Stimulated activated CD8-positive, alpha-beta memory T cell treated with anti-CD3 and anti-CD28 coated beads, Interleukin-7, amount 100 ng/mL, for 1 hour (primary cell): ENCODE data around the gene HMGB4.

Experiments
- DNase-seq, 2 donors: peaks; one replicate each; pipeline ENCODE4 v3.0.0-alpha.2; 2020; ENCODE audit warnings: low read depth in 2 of 2

The HMGB4 gene

DNA sequence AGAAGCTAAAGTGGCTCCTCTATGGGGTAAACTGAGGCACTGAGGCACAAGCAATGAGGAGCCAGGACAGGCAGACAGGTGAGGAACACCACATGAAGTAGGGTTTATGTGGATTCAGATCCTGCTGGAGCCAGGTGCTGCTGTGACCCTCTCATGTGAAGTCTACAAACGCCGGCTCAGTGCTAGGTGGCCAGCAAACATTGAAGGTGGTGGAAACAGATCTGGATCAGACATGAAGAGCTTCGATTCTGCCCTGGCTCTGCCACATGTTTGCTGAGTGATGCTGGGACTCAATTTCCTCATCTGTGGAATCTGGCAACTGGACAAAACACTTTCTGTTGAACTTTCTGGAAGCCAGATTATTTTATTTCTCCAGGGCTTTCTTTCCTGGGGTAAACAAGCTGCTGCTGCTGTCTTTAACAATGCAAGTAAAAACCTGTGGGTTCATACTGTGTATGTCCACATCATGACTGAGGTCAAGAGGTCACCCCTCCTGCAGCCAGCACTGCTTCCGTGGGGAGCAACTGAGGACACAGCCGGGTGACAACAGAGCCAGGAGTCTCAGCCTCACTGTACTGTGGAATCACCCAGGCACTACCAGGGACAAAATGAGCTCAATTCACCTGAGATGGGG, 33.3 kb downstream of the HMGB4 start:
- no peak for DNase-seq

DNA sequence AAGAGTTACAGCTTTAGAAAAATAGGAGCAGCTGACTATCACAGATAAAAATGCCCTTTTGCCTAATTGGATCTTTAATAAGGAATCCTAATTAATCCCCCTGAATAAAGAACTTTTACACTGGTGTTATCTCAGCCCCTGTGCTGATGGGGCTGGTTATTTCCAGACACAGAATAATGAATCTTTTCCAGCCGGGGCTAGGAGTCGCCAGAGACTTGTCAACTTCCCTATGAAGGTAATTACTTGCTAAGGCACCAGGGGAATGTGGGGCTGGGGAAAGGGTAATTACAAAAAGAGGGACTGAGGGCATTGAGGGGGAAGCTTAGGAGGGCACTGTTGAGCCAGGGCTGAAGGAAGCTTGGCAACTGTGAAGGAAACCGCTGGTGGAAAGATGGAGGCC, 34.5 kb downstream of the HMGB4 start:
- DNase-seq: no peak

- DNase-seq: no peak
Observed at GRCh38 chr1:33898881-33899280, 35.0 kb downstream of the HMGB4 start.

- no peak for DNase-seq
Observed at GRCh38 chr1:33899746-33900145, 35.9 kb downstream of the HMGB4 start.

- no peak for DNase-seq
Observed at GRCh38 chr1:33902486-33903209, 38.8 kb downstream of the HMGB4 start.

DNA sequence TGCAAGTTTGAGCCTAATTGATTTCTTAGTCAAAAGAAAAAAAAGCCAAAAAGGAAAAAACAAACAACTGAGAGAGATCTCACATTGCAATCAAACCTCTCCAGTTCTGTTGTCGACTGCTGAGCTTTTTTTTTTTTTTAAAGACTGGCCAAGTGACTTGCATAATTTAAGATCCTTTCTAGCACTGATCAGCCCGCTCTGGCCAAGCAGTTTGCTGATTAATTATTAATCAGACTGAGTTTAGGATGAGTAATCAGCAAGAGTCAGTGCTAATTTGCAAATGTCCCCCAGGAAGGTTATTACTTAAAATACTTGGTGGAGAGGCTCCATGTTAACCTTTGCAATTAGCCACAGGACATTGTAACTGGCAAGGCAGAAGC, 39.3 kb downstream of the HMGB4 start:
- no peak for DNase-seq

DNA sequence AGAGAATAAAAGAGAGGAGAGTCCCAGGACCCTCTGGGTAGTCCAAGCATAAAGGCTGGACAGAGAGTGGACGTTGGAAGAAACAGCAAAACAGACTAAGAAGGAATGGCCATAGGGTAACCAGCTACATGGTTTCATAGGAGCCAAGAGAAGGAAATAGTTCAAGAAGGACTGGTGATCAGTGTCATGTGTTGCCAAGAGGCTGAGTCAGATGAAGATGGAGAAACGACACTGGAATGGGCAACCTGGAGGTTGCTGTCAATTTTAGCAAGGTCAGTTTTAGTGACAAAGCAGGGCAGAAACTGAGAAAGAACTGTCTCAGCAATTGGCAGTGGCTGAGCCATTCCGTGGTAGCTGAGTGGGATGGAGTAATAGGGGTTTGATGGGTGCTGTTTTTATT, 41.4 kb downstream of the HMGB4 start:
- DNase-seq: no peak

DNA sequence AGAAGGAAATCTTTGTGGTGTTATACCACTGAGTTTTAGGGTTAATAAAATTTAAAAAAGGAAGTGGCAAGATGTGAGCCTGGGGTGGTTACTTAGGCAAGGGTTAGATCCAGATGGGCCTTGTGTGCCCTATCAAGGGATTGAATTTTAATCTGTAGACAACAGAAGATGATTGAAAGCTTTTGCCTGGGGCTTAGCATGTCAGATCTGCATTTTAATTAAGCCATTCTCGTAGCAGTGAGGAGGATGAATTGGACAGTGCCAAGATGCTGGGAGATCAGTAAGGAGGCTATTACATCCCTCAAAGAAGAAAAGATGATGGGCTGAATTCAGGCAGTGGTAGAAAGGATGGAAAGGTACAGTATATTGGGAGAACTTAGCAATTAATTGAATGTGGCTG, 42.3 kb downstream of the HMGB4 start:
- DNase-seq: no peak

DNA sequence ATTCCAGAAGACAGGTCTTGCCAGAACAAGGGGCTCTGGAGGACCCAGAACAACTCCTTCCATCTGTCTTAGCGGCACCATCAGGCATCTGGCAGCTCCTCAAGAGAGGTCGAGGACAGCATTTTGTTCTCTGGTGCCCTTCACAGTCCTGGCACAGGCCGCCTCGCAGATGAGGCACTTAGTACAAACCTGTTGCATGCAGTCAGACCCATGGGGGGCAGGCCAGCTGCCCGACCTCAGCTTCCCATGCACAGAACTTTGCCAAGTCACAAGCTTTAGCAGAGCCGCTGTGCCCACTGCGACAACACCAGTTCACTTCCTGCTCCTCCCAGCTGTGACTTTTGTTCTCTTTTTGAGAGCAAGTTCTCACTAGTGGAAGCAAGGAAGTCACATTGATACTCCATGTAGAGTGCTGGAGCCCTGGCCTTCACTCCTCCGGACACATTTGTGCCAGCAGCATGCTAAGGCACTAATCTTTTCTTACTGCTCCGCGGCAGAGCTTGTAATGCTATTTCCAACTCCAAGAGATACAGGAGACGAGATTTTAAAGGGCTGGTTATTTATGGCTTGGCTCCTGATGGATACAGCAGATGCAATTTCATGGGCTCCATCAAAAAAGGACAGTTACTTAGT, 44.6 kb downstream of the HMGB4 start:
- no peak for DNase-seq
